ENCODE results near the gene PRR14.
A peak's percentile ranks its signal among the peaks of the same experiment; 100 is the strongest.

The PRR14 gene

GRCh38 chr16:30650369-30651123 lies at the start of gene PRR14 (continued):
- no peak; the same call in none of the 2 replicates for TF ChIP-seq ZBTB11 (tag by site-specific recombination; conservative IDR thresholded peaks at IDR 0.05; ENCODE audit: low read depth)
- no peak for TF ChIP-seq GLI4 (tag by site-specific recombination; IDR thresholded peaks at IDR 0.05)
- TF ChIP-seq KLF9 (tag by site-specific recombination; IDR thresholded peaks at IDR 0.05; ENCODE audit: low read depth) = peak; percentile 95
- no peak for TF ChIP-seq GFI1B (tag by site-specific recombination; IDR thresholded peaks at IDR 0.05)
- TF ChIP-seq ZNF521 (tag by site-specific recombination; IDR thresholded peaks at IDR 0.05) = no peak
- TF ChIP-seq ZNF26 (tag by site-specific recombination; IDR thresholded peaks at IDR 0.05) = no peak
- TF ChIP-seq ZNF639 (tag by site-specific recombination; IDR thresholded peaks at IDR 0.05) = peak; percentile 92
- no peak for TF ChIP-seq ZNF211 (tag by site-specific recombination; IDR thresholded peaks at IDR 0.05; ENCODE audit: low read depth)
- peak; percentile 99 for TF ChIP-seq ZBTB17 (tag by site-specific recombination; IDR thresholded peaks at IDR 0.05)
- TF ChIP-seq ZNF302 (tag by site-specific recombination; IDR thresholded peaks at IDR 0.05; ENCODE audit: low read depth) = no peak
- peak; percentile 97; the same call in 1 of the 2 replicates for TF ChIP-seq HOXC10 (CRISPR knock-in tag; IDR thresholded peaks at IDR 0.05)
- no peak for TF ChIP-seq WT1 (tag by site-specific recombination; IDR thresholded peaks at IDR 0.05)
- TF ChIP-seq ZNF501 (tag by site-specific recombination; IDR thresholded peaks at IDR 0.05) = peak; percentile 26; the same call in 1 of the 2 replicates
- peak; percentile 100 for TF ChIP-seq YY2 (tag by site-specific recombination; IDR thresholded peaks at IDR 0.05)
- peak; percentile 92 for TF ChIP-seq ZEB2 (tag by site-specific recombination; IDR thresholded peaks at IDR 0.05)
- TF ChIP-seq REPIN1 (tag by site-specific recombination; IDR thresholded peaks at IDR 0.05; ENCODE audit: low read depth) = no peak
- TF ChIP-seq ZNF529 (tag by site-specific recombination; IDR thresholded peaks at IDR 0.05; ENCODE audit: insufficient replicate concordance) = no peak
- no peak for TF ChIP-seq ZNF837 (tag by site-specific recombination; IDR thresholded peaks at IDR 0.05)
- TF ChIP-seq ZNF596 (tag by site-specific recombination; IDR thresholded peaks at IDR 0.05) = no peak
- TF ChIP-seq ZNF202 (tag by site-specific recombination; IDR thresholded peaks at IDR 0.05; ENCODE audit: borderline replicate concordance) = no peak
- peak; percentile 87 for TF ChIP-seq CTCF (tag by site-specific recombination; IDR thresholded peaks at IDR 0.05)
- no peak for TF ChIP-seq ZNF404 (tag by site-specific recombination; IDR thresholded peaks at IDR 0.05)
- no peak for TF ChIP-seq ZNF248 (tag by site-specific recombination; IDR thresholded peaks at IDR 0.05)
- 0 out of 2 replicates have a peak, but pooled peaks have one; percentile 15 for TF ChIP-seq PBX3 (CRISPR knock-in tag; IDR thresholded peaks at IDR 0.05)
- TF ChIP-seq PRDM4 (tag by site-specific recombination; IDR thresholded peaks at IDR 0.05) = peak; percentile 30
- TF ChIP-seq PRDM6 (tag by site-specific recombination; IDR thresholded peaks at IDR 0.05) = no peak
